Adrenal gland (tissue), 5 donors: ENCODE results near the gene SEMA4C.

Source experiments
- CTCF ChIP-seq, 6 experiments: fragments of 450-650 bp in 4 of 6; fragments of 200-600 bp in 2 of 6; sonication (generic) in 1 of 6; IDR thresholded peaks; 1 replicate in 5 of 6; 2 replicates in 1 of 6; pipeline versions ENCODE4 v1.5.1 to v1.8.0; 2016 to 2021; ENCODE audit warnings: antibody characterized with exemption in 6 of 6, mild to moderate bottlenecking in 2 of 6, moderate library complexity in 1 of 6
- POLR2A ChIP-seq, 2 donors: fragments of 450-650 bp; IDR thresholded peaks; one replicate each; pipeline ENCODE4 v1.6.1; 2017; ENCODE audit warnings: antibody characterized with exemption in 2 of 2, mild to moderate bottlenecking in 2 of 2, moderate library complexity in 1 of 2
- donor health status: DM: no; HTN: no; CAD: no.

- no peak for TF ChIP-seq CTCF (IDR thresholded peaks at IDR 0.05)
- no peak for TF ChIP-seq POLR2A (IDR thresholded peaks at IDR 0.05)
Measured at GRCh38 chr2:96843538-96844268, 26.2 kb downstream of the SEMA4C start, which contains the start of gene ANKRD23.
